Thyroid gland (tissue), 4 donors: ENCODE data around the gene NUDT5.

Experiments
- POLR2A ChIP-seq, 2 donors: fragments of 450-650 bp; IDR thresholded peaks; one replicate each; pipeline ENCODE4 v1.6.1; 2017; ENCODE audit warnings: antibody characterized with exemption in 2 of 2, mild to moderate bottlenecking in 2 of 2, moderate library complexity in 1 of 2
- TF ChIP-seq, protein P1 (sequence below), 6 experiments: fragments of 200-600 bp in 3 of 6; fragments of 450-650 bp in 3 of 6; sonication (generic) in 3 of 6; IDR thresholded peaks; one replicate each; pipeline ENCODE4 v1.5.1; 2016 to 2019; ENCODE audit warnings: antibody characterized with exemption in 6 of 6, mild to moderate bottlenecking in 2 of 6, inconsistent platforms in 1 of 6, moderate library complexity in 1 of 6

DNA sequence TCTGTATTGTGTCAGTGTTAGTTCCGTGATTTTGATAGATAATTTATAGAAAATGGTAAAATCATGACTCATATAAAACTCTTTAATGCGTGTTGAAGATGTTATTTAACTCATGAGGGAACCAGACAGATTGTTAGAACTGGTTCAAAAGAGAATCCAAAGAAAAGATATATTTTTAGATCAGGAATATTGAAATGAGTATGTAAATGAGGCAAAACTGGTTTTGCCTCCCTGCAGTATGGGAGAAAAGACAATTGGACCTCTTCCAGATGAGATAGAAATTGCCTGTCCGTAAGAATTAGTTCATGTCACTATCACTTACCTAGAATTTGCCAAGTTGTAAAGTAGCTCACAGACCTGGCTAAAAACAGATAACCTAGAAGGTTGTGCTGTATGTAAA, 17.9 kb upstream of the NUDT5 start:
- TF ChIP-seq, protein P1, sequence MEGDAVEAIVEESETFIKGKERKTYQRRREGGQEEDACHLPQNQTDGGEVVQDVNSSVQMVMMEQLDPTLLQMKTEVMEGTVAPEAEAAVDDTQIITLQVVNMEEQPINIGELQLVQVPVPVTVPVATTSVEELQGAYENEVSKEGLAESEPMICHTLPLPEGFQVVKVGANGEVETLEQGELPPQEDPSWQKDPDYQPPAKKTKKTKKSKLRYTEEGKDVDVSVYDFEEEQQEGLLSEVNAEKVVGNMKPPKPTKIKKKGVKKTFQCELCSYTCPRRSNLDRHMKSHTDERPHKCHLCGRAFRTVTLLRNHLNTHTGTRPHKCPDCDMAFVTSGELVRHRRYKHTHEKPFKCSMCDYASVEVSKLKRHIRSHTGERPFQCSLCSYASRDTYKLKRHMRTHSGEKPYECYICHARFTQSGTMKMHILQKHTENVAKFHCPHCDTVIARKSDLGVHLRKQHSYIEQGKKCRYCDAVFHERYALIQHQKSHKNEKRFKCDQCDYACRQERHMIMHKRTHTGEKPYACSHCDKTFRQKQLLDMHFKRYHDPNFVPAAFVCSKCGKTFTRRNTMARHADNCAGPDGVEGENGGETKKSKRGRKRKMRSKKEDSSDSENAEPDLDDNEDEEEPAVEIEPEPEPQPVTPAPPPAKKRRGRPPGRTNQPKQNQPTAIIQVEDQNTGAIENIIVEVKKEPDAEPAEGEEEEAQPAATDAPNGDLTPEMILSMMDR (IDR thresholded peaks at IDR 0.05) = no peak
- no peak for TF ChIP-seq POLR2A (IDR thresholded peaks at IDR 0.05)
